Measurements from ENCODE around the gene RBM4B.

RBM4B gene

GRCh38 chr11:66718320-66718971 is 40.8 kb upstream of the RBM4B start:
- Histone ChIP-seq H3K36me3 (ENCODE audit: insufficient read depth, low read length) (peaks cover 35% of the 10 kb centered on the region), H3K4me3 (ENCODE audit: low read depth, low read length, poor library complexity, severe bottlenecking) (no peak overlapping the region), H3K27me3 (ENCODE audit: insufficient read depth, low read length) (no peaks in the 10 kb centered on the region), H3K4me2 (ENCODE audit: low read length) (no peak overlapping the region), H2AFZ (ENCODE audit: low read length) (no peak overlapping the region), H3K9me2 (ENCODE audit: low read depth, low read length) (no peaks in the 10 kb centered on the region), H3K9me3 (ENCODE audit: low read length) (no peaks in the 10 kb centered on the region), H3K27ac (ENCODE audit: low read depth, low read length, poor library complexity, severe bottlenecking) (no peak overlapping the region), H3K9ac (ENCODE audit: low read length) (no peak overlapping the region), H3F3A (ENCODE audit: insufficient read depth, low read length) (no peaks in the 10 kb centered on the region), H4K20me1 (ENCODE audit: insufficient read depth, low read length) (no peaks in the 10 kb centered on the region), H3K79me2 (ENCODE audit: insufficient read depth, low read length) (no peaks in the 10 kb centered on the region), H3K4me1 (ENCODE audit: insufficient read depth, low read length, severe bottlenecking) (peaks cover 22% of the 10 kb centered on the region)
- TF ChIP-seq CTCF (IDR thresholded peaks at IDR 0.05; ENCODE audit: low read length) (no peak), EZH2 (IDR thresholded peaks at IDR 0.05; ENCODE audit: borderline replicate concordance, low read length) (no peak)

GRCh38 chr11:66717925-66718319 is 40.2 kb upstream of the RBM4B start:
- TF ChIP-seq CTCF (IDR thresholded peaks at IDR 0.05; ENCODE audit: low read length) (no peak), EZH2 (IDR thresholded peaks at IDR 0.05; ENCODE audit: borderline replicate concordance, low read length) (no peak)
- H3K36me3 ChIP-seq (ENCODE audit: insufficient read depth, low read length), result peaks cover 39% of the 10 kb centered on the region
- no peak overlapping the region for H2AFZ ChIP-seq (ENCODE audit: low read length)
- no peak overlapping the region for H3K9ac ChIP-seq (ENCODE audit: low read length)
- no peaks in the 10 kb centered on the region for H3K27me3 ChIP-seq (ENCODE audit: insufficient read depth, low read length)
- no peaks in the 10 kb centered on the region for H3K9me2 ChIP-seq (ENCODE audit: low read depth, low read length)
- H3K4me3 ChIP-seq (ENCODE audit: low read depth, low read length, poor library complexity, severe bottlenecking), result no peak overlapping the region
- H3K4me1 ChIP-seq (ENCODE audit: insufficient read depth, low read length, severe bottlenecking), result peaks cover 17% of the 10 kb centered on the region
- no peak overlapping the region for H3K4me2 ChIP-seq (ENCODE audit: low read length)
- H3F3A ChIP-seq (ENCODE audit: insufficient read depth, low read length), result no peaks in the 10 kb centered on the region
- H3K27ac ChIP-seq (ENCODE audit: low read depth, low read length, poor library complexity, severe bottlenecking), result no peak overlapping the region
- no peaks in the 10 kb centered on the region for H4K20me1 ChIP-seq (ENCODE audit: insufficient read depth, low read length)
- no peaks in the 10 kb centered on the region for H3K9me3 ChIP-seq (ENCODE audit: low read length)
- H3K79me2 ChIP-seq (ENCODE audit: insufficient read depth, low read length), result no peaks in the 10 kb centered on the region

GRCh38 chr11:66716996-66717395 is 39.3 kb upstream of the RBM4B start:
- Histone ChIP-seq H3K4me3 (ENCODE audit: low read depth, low read length, poor library complexity, severe bottlenecking) (no peak overlapping the region), H3F3A (ENCODE audit: insufficient read depth, low read length) (no peaks in the 10 kb centered on the region), H3K9ac (ENCODE audit: low read length) (no peak overlapping the region), H4K20me1 (ENCODE audit: insufficient read depth, low read length) (no peaks in the 10 kb centered on the region), H3K36me3 (ENCODE audit: insufficient read depth, low read length) (peaks cover 40% of the 10 kb centered on the region), H3K79me2 (ENCODE audit: insufficient read depth, low read length) (no peaks in the 10 kb centered on the region), H3K27ac (ENCODE audit: low read depth, low read length, poor library complexity, severe bottlenecking) (no peak overlapping the region), H3K9me2 (ENCODE audit: low read depth, low read length) (no peaks in the 10 kb centered on the region), H3K9me3 (ENCODE audit: low read length) (no peaks in the 10 kb centered on the region), H3K4me1 (ENCODE audit: insufficient read depth, low read length, severe bottlenecking) (peaks cover 17% of the 10 kb centered on the region), H3K4me2 (ENCODE audit: low read length) (no peak overlapping the region), H3K27me3 (ENCODE audit: insufficient read depth, low read length) (no peaks in the 10 kb centered on the region), H2AFZ (ENCODE audit: low read length) (no peak overlapping the region)
- TF ChIP-seq CTCF (IDR thresholded peaks at IDR 0.05; ENCODE audit: low read length), result no peak
- no peak for TF ChIP-seq EZH2 (IDR thresholded peaks at IDR 0.05; ENCODE audit: borderline replicate concordance, low read length)

Measured in OCI-LY1 (cell line).